ENCODE results near the gene HEATR5A. TPM values are rescaled to one million over a fixed set of nuclear protein-coding genes. Genes with fewer than 3 reads are reported as not detected.

HEATR5A gene
- total and polyA plus RNA-seq, 4 donors, result 10.9 to 54.0 (median 28.9) TPM

- Histone ChIP-seq H3K36me3 (ENCODE audit: control insufficient read depth in 4 of 4, insufficient read depth in 4 of 4, low read length in 4 of 4) (peaks cover 3 to 26% (median 12%) of the 10 kb centered on the region in 4 donors), H3K4me3 (no peak overlapping the region), H3K27ac (ENCODE audit: low read depth in 1 of 2, low read length in 1 of 2) (peak overlapping the region in 1 of 2 donors; percentile 66), H3K4me1 (ENCODE audit: control insufficient read depth in 5 of 5, insufficient read depth in 5 of 5, low read length in 5 of 5) (peaks cover 0 to 5% (median 2%) of the 10 kb centered on the region in 5 donors), H3K9me3 (ENCODE audit: control insufficient read depth in 4 of 4, insufficient read depth in 3 of 4, low read length in 3 of 4) (no peaks in the 10 kb centered on the region), H3K9ac (ENCODE audit: insufficient read depth in 1 of 2, low read length in 2 of 2) (peak overlapping the region in 1 of 2 donors; percentile 20), H3K27me3 (ENCODE audit: control insufficient read depth in 3 of 3, insufficient read depth in 3 of 3, low read length in 2 of 3) (no peaks in the 10 kb centered on the region)
- TF ChIP-seq CTCF (IDR thresholded peaks at IDR 0.05; ENCODE audit: control extremely low read depth, extremely low read depth), result no peak
- DNase-seq (no peak), ATAC-seq (ENCODE audit: insufficient read depth, low FRiP score) (no peak)
- 71 to 93% methylated on average over 5 of the region's 5 CpGs for WGBS, 2 donors
Observed at GRCh38 chr14:31388687-31389413, 31.5 kb downstream of the HEATR5A start.

- 96 to 99% methylated on average over 7 of the region's 7 CpGs for WGBS, 2 donors
- TF ChIP-seq CTCF (IDR thresholded peaks at IDR 0.05; ENCODE audit: control extremely low read depth, extremely low read depth), result no peak
- no peaks in the 10 kb centered on the region for H3K9me3 ChIP-seq (ENCODE audit: control insufficient read depth in 4 of 4, insufficient read depth in 3 of 4, low read length in 3 of 4)
- H3K27ac ChIP-seq (ENCODE audit: low read depth in 1 of 2, low read length in 1 of 2), result no peak overlapping the region
- H3K36me3 ChIP-seq (ENCODE audit: control insufficient read depth in 4 of 4, insufficient read depth in 4 of 4, low read length in 4 of 4), result peaks cover 2 to 27% (median 6%) of the 10 kb centered on the region in 4 donors
- H3K4me1 ChIP-seq (ENCODE audit: control insufficient read depth in 5 of 5, insufficient read depth in 5 of 5, low read length in 5 of 5), result peaks cover 0 to 5% (median 2%) of the 10 kb centered on the region in 5 donors
- H3K4me3 ChIP-seq, result no peak overlapping the region
- H3K9ac ChIP-seq (ENCODE audit: insufficient read depth in 1 of 2, low read length in 2 of 2), result no peak overlapping the region
- no peak for ATAC-seq (ENCODE audit: insufficient read depth, low FRiP score)
- DNase-seq, result no peak
- H3K27me3 ChIP-seq (ENCODE audit: control insufficient read depth in 3 of 3, insufficient read depth in 3 of 3, low read length in 2 of 3), result no peaks in the 10 kb centered on the region
Observed at GRCh38 chr14:31387091-31387490, 33.3 kb downstream of the HEATR5A start.

GRCh38 chr14:31386271-31386670 is 34.1 kb downstream of the HEATR5A start:
- H3K4me3 ChIP-seq, result no peak overlapping the region
- no peak overlapping the region for H3K27ac ChIP-seq (ENCODE audit: low read depth in 1 of 2, low read length in 1 of 2)
- H3K36me3 ChIP-seq (ENCODE audit: control insufficient read depth in 4 of 4, insufficient read depth in 4 of 4, low read length in 4 of 4), result peaks cover 6 to 21% (median 10%) of the 10 kb centered on the region in 4 donors
- H3K4me1 ChIP-seq (ENCODE audit: control insufficient read depth in 5 of 5, insufficient read depth in 5 of 5, low read length in 5 of 5), result peaks cover 0 to 5% (median 2%) of the 10 kb centered on the region in 5 donors
- ATAC-seq (ENCODE audit: insufficient read depth, low FRiP score) (no peak), DNase-seq (no peak)
- no peaks in the 10 kb centered on the region for H3K27me3 ChIP-seq (ENCODE audit: control insufficient read depth in 3 of 3, insufficient read depth in 3 of 3, low read length in 2 of 3)
- 97 to 98% methylated on average over 5 of the region's 5 CpGs for WGBS, 2 donors
- no peaks in the 10 kb centered on the region for H3K9me3 ChIP-seq (ENCODE audit: control insufficient read depth in 4 of 4, insufficient read depth in 3 of 4, low read length in 3 of 4)
- no peak for TF ChIP-seq CTCF (IDR thresholded peaks at IDR 0.05; ENCODE audit: control extremely low read depth, extremely low read depth)
- H3K9ac ChIP-seq (ENCODE audit: insufficient read depth in 1 of 2, low read length in 2 of 2), result no peak overlapping the region
